ENCODE data around the gene NFAT5. TPM values are rescaled to one million over a fixed set of nuclear protein-coding genes. Genes with fewer than 3 reads are reported as not detected.

NFAT5 gene
- total RNA-seq, 2 donors from 2014 or later: 41.4 to 52.7 TPM

- DNase-seq (ENCODE audit: low spot score): no peak
- intact Hi-C loops (cut with DNase I): loop anchor here (5.0 kb wide), 1 partner anchor 52 kb away; the partner anchor contains the start of gene NFAT5
- Histone ChIP-seq H3K27ac (no peak overlapping the region), H3K27me3 (replicated peaks; ENCODE audit: insufficient read depth) (no peaks in the 10 kb centered on the region), H3K9me3 (no peaks in the 10 kb centered on the region), H3K36me3 (no peaks in the 10 kb centered on the region), H3K4me1 (replicated peaks) (no peaks in the 10 kb centered on the region), H3K4me3 (no peak overlapping the region)
- no peak for TF ChIP-seq POLR2AphosphoS5 (IDR thresholded peaks at IDR 0.05)
- TF ChIP-seq POLR2A (IDR thresholded peaks at IDR 0.05): no peak
- TF ChIP-seq CTCF (IDR thresholded peaks at IDR 0.05): no peak
These were observed 53.7 kb downstream of the NFAT5 start for GRCh38 chr16:69619514-69619913.

- DNase-seq (ENCODE audit: low spot score): no peak
- Histone ChIP-seq H3K36me3 (no peaks in the 10 kb centered on the region), H3K27ac (no peak overlapping the region), H3K9me3 (no peaks in the 10 kb centered on the region), H3K27me3 (replicated peaks; ENCODE audit: insufficient read depth) (no peaks in the 10 kb centered on the region), H3K4me1 (replicated peaks) (no peaks in the 10 kb centered on the region), H3K4me3 (no peak overlapping the region)
- 23% methylated on average over 1 of the region's 1 CpG for WGBS
- intact Hi-C loops (cut with DNase I): no loop called here
- TF ChIP-seq POLR2A (IDR thresholded peaks at IDR 0.05) (no peak), POLR2AphosphoS5 (IDR thresholded peaks at IDR 0.05) (no peak), CTCF (IDR thresholded peaks at IDR 0.05) (no peak)
These were observed 54.8 kb downstream of the NFAT5 start for GRCh38 chr16:69620573-69620972.

- no peak for TF ChIP-seq POLR2A (IDR thresholded peaks at IDR 0.05)
- H3K4me1 ChIP-seq (replicated peaks): no peaks in the 10 kb centered on the region
- 88% methylated on average over 1 of the region's 1 CpG for WGBS
- intact Hi-C loops (cut with DNase I): no loop called here
- DNase-seq (ENCODE audit: low spot score): no peak
- no peaks in the 10 kb centered on the region for H3K36me3 ChIP-seq
- no peak overlapping the region for H3K27ac ChIP-seq
- H3K27me3 ChIP-seq (replicated peaks; ENCODE audit: insufficient read depth): no peaks in the 10 kb centered on the region
- H3K9me3 ChIP-seq: no peaks in the 10 kb centered on the region
- H3K4me3 ChIP-seq: no peak overlapping the region
These were observed 55.5 kb downstream of the NFAT5 start for GRCh38 chr16:69621225-69621624.

GRCh38 chr16:69626256-69626655 is 60.5 kb downstream of the NFAT5 start:
- TF ChIP-seq POLR2A (IDR thresholded peaks at IDR 0.05) (no peak), CTCF (IDR thresholded peaks at IDR 0.05) (no peak), POLR2AphosphoS5 (IDR thresholded peaks at IDR 0.05) (no peak)
- intact Hi-C loops (cut with DNase I): no loop called here
- H3K4me1 ChIP-seq (replicated peaks): no peaks in the 10 kb centered on the region
- no peak overlapping the region for H3K27ac ChIP-seq
- H3K9me3 ChIP-seq: no peaks in the 10 kb centered on the region
- no peak overlapping the region for H3K4me3 ChIP-seq
- no peaks in the 10 kb centered on the region for H3K27me3 ChIP-seq (replicated peaks; ENCODE audit: insufficient read depth)
- DNase-seq (ENCODE audit: low spot score): no peak
- 77% methylated on average over 2 of the region's 2 CpGs for WGBS
- H3K36me3 ChIP-seq: no peaks in the 10 kb centered on the region

GRCh38 chr16:69632828-69633227 is 67.1 kb downstream of the NFAT5 start:
- no peak for TF ChIP-seq POLR2A (IDR thresholded peaks at IDR 0.05)
- no peak for TF ChIP-seq CTCF (IDR thresholded peaks at IDR 0.05)
- TF ChIP-seq POLR2AphosphoS5 (IDR thresholded peaks at IDR 0.05): no peak
- no peaks in the 10 kb centered on the region for H3K27me3 ChIP-seq (replicated peaks; ENCODE audit: insufficient read depth)
- peaks cover 0 to 7% of the 10 kb centered on the region in 2 donors for H3K36me3 ChIP-seq
- DNase-seq (ENCODE audit: low spot score): no peak
- no peaks in the 10 kb centered on the region for H3K9me3 ChIP-seq
- no peak overlapping the region for H3K27ac ChIP-seq
- H3K4me1 ChIP-seq (replicated peaks): no peaks in the 10 kb centered on the region
- intact Hi-C loops (cut with DNase I): no loop called here
- H3K4me3 ChIP-seq: no peak overlapping the region

Data from prostate gland (tissue), 2 donors.